ENCODE measurements around the gene DEDD.
A peak's percentile ranks its signal among the peaks of the same experiment; 100 is the strongest.

The DEDD gene

DNA sequence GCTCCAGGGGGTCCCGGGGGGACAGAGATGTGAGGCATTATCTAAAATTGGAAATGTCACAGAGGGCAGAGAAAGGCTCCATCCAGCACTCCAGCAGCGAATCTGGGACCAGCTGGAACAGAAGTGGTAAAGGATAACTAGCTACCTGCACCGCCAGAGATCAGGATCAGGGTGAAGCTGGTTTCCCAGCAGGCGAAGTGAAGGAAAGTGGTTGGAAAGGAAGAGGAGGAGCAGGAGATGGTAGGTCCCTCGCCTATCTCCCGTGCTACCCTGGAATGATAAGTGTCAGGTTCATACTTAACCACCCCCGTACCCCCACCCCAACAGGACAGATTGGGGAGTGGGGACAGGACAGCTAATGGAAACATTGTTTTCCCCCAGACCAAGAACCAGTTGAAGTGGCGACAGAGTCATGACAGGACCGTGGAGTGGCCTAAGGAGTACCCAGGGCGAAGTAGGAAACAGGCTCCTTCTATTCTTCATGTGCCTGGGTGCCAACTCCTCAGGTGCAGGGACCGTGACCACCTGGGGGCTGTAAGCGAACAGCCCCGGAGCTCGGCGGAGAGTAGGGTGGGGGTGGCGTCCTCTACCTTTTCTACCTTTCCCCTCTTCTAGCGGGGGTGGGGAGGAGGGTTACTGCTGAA, 44.1 kb upstream of the DEDD start:
- TF ChIP-seq, protein P1, sequence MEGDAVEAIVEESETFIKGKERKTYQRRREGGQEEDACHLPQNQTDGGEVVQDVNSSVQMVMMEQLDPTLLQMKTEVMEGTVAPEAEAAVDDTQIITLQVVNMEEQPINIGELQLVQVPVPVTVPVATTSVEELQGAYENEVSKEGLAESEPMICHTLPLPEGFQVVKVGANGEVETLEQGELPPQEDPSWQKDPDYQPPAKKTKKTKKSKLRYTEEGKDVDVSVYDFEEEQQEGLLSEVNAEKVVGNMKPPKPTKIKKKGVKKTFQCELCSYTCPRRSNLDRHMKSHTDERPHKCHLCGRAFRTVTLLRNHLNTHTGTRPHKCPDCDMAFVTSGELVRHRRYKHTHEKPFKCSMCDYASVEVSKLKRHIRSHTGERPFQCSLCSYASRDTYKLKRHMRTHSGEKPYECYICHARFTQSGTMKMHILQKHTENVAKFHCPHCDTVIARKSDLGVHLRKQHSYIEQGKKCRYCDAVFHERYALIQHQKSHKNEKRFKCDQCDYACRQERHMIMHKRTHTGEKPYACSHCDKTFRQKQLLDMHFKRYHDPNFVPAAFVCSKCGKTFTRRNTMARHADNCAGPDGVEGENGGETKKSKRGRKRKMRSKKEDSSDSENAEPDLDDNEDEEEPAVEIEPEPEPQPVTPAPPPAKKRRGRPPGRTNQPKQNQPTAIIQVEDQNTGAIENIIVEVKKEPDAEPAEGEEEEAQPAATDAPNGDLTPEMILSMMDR (conservative IDR thresholded peaks at IDR 0.05; ENCODE audit: low read length) = no peak
- H3K4me3 ChIP-seq (ENCODE audit: low read length) = peak overlapping the region; percentile 98
- no peak for DNase-seq (ENCODE audit: low read depth)

DNA sequence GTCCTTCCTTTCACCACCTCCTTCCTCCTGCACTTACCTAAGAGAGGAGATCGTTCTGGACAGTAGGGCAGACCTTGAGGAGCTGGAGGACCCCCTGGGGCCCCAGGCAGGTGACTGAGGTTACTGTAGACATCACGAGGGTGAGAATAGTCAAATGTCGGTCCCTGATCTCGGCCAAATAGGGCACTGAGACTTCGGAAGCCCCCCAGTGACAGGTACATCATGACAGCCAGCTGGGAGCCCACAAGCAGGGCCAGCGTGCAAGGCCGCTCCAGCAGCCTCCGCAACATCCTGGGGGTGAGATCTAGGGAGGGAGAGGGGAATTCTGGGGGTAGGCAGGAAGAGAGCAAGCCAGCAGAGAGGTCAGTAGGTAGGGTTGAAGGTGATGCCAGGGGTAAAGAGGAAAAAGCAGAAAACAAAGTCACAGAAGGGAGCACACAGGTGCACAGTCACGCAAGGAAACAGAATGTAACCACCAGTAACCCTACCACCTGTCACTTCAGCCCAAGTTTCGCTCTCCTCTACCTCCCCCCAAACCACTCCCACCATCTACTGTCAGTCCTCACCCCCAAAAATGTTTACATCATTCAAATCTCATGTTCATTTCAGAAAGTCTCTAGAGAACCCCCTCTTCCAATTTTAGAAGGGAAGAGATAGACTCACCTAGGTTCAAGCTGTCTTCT, 43.4 kb upstream of the DEDD start:
- DNase-seq (ENCODE audit: low read depth) = no peak
- H3K4me3 ChIP-seq (ENCODE audit: low read length) = peak overlapping the region; percentile 98
- TF ChIP-seq, protein P1 (conservative IDR thresholded peaks at IDR 0.05; ENCODE audit: low read length) = no peak

DNA sequence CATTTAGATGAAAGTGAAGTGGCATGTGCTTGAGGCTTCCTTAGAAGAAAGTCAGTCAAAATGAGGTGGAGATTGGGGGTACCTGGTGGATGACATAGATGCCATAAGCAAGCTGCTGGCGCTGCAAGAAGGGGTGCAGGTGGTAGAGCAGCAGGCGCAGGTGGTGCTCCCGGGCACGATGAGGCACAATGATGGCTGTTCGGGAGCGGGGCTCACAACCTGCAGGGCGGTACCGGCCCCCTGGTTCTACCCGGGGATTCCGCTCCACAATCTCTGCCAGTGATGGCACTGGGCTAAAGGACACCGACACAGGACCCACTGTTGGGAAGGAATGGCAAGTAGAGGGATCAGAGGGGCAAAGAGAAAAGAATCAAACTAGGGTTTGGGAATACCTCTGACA, 42.4 kb upstream of the DEDD start:
- H3K4me3 ChIP-seq (ENCODE audit: low read length) = no peak overlapping the region
- DNase-seq (ENCODE audit: low read depth) = no peak
- TF ChIP-seq, protein P1 (conservative IDR thresholded peaks at IDR 0.05; ENCODE audit: low read length) = no peak

DNA sequence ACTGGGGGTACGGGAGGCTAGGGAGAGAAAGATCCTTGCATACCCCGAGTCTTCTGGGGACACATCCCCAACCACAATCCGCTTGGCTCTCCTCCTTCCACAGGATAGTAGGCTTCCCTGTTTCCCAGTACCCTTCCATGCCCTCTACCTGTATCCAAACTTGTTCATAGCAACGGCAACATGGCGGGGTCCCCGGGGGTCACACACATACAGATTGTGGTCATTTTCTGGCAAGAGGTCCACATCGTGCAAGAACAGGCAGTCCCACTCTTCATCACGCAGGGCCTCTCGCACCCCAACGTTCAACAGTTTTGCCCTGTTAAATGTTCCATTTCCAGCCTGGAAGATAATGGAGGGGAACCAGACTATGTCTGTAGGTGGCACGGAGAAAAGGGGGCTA, 41.2 kb upstream of the DEDD start:
- DNase-seq (ENCODE audit: low read depth) = no peak
- no peak overlapping the region for H3K4me3 ChIP-seq (ENCODE audit: low read length)
- TF ChIP-seq, protein P1 (conservative IDR thresholded peaks at IDR 0.05; ENCODE audit: low read length) = no peak

DNA sequence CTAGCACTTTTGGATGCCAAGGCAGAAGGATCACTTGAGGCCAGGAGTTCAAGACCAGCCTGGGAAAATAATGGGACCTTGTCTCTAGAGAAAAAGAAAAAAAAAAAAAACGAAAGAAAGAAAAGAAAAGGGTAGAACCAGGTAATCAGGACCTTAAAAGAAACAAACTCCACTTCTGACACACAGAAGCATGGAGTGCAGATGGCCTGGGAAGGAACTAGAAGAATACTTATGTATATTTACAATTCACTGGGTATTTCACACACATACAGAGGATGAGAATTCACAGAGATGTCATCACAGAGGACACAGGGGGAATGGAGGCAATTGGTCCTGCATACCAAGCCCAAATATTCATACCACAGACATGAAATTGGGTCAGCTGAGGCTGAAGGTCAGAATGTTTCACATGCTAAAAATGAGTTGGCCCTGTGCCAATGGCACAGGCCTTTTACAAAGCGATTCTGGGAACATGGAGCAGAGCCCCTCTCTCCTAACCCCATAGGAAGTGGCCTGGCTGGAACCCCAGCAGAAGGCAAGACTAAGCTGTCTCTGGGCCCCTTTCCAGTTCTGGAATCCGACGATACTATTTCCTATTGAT, 40.4 kb upstream of the DEDD start:
- H3K4me3 ChIP-seq (ENCODE audit: low read length) = no peak overlapping the region
- DNase-seq (ENCODE audit: low read depth) = peak; percentile 100

DNA sequence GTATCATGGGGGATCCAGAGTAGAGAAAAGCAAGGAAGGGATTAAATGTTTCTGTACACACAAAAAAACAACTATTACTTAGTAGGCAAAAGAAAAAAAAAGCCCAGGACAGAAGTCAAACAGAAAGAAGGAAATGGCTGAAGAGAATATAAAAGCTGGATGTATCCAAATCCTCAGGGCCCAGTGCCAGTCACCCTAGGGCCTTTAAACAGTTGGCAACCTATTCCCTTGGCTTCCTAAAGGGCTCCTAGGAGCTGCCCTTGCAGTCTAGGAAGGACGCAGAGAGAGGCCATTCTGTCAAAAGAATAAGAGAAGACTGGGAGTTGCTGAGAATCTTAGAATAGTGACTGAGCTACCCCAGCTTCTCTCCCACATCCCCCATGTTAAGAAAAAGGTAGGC, 39.9 kb upstream of the DEDD start:
- no peak overlapping the region for H3K4me3 ChIP-seq (ENCODE audit: low read length)
- TF ChIP-seq, protein P1 (conservative IDR thresholded peaks at IDR 0.05; ENCODE audit: low read length) = no peak
- DNase-seq (ENCODE audit: low read depth) = no peak

More for the DNA sequence above, 40.4 kb upstream of the DEDD start:
- TF ChIP-seq, protein P1 (conservative IDR thresholded peaks at IDR 0.05; ENCODE audit: low read length) = no peak

DNA sequence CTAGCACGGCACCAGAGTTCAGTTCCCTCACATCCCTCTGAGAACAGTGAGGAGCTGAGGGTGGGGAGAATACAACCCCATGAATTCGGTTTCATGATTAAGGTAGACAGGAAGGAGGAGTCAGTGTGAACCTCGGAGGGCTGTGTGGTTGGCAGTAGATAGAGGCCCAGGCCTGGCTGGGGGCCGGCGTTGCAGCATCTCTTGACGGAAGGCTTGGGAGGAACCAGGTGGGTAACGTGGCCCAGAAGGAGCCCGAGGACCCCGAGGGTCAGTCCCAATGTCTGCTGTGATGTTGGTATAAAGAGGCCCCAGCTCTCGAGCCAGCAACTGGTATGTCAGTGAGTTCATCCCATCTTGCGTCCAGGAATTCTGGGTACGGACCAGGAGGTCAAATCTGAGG, 39.2 kb upstream of the DEDD start:
- H3K4me3 ChIP-seq (ENCODE audit: low read length) = no peak overlapping the region
- TF ChIP-seq, protein P1 (conservative IDR thresholded peaks at IDR 0.05; ENCODE audit: low read length) = no peak
- no peak for DNase-seq (ENCODE audit: low read depth)
